Amygdala (tissue), 56 donors: Measurements from ENCODE around the gene IL36B.
"Not testable (repeated sequence)": the region's sequence is repeated elsewhere in the genome, so short reads cannot be mapped to it uniquely, and the experiment has no call there.

ENCODE experiments used
- DNase-seq, 56 donors: peaks; one replicate each; lab custom pipeline; 2025; lab: John Stamatoyannopoulos, UW

Gene IL36B

GRCh38 chr2:113052396-113052917 is at the start of gene IL36B:
Gene IL36B (minus strand): TSS chr2:113052867.
- no peak for DNase-seq

DNA sequence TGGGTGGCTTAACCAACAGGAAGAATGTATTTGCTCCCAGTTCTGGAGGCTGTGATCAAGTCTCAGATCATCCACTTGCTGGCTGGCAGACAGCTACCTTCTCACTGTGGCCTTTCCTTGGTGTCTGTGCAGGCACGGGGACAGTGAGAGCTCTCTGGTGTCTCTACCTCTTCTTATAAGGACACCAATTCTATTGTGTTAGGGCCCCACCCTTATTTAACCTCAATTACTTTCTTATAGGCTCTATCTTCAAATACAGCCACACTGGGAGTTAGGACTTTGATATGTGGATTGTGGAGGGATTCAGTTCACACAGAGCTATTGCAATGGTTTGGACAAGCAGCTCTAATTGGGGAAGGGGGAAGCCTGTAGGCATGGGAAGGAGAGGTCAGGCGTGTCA is 49.5 kb upstream of the IL36B start:
- DNase-seq, result no peak

DNA sequence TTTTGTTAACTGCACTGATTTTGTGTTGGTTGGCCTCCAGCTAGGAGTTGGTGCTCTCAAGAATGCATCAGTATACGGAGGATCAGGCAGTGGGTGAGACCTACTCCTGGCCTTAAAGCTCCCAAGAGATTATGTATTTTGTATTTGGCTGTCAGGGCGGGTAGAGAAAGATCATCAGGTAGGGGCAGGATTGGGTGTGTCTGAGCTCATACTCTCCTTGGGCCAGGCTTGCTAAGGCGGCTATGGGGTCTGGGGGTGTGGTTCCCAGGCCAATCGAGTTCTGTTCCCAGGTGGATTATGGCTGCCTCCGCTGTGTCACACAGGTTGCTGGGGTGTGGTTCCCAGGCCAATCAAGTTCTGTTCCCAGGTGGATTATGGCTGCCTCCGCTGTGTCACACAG is 45.9 kb upstream of the IL36B start:
- no peak for DNase-seq

GRCh38 chr2:113098041-113098440 is 45.4 kb upstream of the IL36B start:
- no peak for DNase-seq

GRCh38 chr2:113096842-113097618 is 44.4 kb upstream of the IL36B start:
- DNase-seq, result not testable (repeated sequence)

DNA sequence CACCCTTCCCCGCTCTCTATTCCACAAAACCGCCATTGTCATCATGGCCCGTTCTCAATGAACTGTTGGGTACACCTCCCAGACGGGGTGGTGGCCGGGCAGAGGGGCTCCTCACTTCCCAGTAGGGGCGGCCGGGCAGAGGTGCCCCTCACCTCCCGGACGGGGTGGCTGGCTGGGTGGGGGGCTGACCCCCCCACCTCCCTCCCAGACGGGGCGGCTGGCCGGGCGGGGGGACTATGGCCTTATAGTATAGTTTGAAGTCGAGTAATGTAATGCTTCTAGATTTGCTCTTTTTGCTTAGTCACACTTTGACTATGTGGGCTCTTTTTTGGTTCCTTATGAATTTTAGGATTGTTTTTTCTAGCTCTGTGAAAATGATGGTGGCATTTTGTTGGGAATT is 43.6 kb upstream of the IL36B start:
- not testable (repeated sequence) for DNase-seq

GRCh38 chr2:113093613-113093977 is 40.9 kb upstream of the IL36B start:
- no peak for DNase-seq

DNA sequence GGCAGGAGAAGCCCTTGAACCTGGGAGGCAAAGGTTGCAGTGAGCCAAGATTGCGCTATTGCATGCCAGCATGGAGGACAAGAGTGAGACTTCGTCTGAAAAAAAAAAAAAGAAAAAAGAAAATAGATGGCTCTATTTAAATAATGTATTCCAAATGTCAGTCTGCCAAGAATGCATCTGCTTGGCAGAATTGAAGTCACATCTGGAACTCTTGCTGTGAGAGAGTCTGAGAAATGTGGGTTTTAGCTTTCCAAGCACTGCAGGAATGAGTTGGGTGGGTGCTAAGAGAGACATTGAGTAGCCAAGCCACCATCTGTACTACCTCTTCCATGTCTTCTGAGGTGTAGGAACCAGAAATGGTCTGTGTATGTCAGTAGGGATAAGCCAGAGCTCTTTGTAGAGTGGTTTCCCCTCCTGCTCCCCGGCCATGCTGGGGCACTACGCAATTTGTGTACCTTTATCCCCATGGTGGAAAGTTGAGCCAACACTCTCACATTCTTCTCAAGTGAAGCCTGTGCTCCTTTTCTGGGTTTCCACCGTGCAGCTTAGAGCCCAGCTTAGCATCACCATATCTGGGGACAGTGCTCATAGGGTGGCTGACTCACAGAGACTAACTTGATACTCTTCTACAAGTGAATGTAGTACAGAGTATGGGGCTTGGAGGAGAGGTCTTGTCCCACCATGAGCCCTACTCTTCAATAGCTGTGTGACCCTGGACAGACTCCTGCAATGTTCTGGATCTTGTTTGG is 40.4 kb upstream of the IL36B start:
- no peak for DNase-seq

- no peak for DNase-seq
Measured at GRCh38 chr2:113091231-113091896, 38.7 kb upstream of the IL36B start.

- peak in 2 of 56 donors; percentile 1 to 5 for DNase-seq
Measured at GRCh38 chr2:113089916-113090315, 37.2 kb upstream of the IL36B start.

DNA sequence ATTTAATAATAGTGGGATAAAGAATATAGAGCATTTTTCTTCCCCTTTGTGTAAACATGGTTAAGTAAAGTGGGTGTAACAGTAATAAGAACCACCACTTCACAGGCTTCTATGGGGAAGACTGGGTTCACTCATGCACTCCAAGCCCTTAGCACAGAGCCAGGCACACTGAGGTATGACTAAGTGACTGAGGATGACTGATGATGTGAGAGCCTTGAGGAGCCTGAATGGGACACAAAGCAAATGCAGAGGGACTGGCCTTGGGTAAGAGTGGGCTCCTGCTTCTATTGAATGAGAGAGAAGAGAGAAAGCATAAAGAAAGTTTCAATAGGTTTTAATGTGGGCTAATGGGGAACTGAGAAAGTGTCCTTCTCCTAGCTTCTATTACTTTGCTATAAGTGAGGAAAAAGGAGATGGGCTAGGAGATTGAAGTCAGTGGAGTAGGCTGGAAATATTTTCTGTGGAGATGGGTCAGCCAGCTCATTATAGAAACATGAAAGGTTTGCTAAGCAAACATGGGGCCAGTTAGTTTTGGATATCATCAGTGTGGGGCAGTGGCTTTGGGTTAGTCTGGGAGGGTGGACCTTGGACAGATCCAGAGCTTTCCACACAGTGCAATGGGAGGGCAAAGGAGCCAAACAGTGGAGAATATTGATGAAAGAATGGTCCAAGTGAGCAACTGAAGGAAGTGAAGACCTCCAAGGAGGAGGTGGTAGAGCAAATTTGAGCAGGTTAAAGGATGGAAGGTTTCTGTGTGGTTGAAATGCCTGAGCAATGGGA is 35.7 kb upstream of the IL36B start:
- no peak for DNase-seq

- DNase-seq, result no peak
Measured at GRCh38 chr2:113085542-113085941, 32.9 kb upstream of the IL36B start.

DNA sequence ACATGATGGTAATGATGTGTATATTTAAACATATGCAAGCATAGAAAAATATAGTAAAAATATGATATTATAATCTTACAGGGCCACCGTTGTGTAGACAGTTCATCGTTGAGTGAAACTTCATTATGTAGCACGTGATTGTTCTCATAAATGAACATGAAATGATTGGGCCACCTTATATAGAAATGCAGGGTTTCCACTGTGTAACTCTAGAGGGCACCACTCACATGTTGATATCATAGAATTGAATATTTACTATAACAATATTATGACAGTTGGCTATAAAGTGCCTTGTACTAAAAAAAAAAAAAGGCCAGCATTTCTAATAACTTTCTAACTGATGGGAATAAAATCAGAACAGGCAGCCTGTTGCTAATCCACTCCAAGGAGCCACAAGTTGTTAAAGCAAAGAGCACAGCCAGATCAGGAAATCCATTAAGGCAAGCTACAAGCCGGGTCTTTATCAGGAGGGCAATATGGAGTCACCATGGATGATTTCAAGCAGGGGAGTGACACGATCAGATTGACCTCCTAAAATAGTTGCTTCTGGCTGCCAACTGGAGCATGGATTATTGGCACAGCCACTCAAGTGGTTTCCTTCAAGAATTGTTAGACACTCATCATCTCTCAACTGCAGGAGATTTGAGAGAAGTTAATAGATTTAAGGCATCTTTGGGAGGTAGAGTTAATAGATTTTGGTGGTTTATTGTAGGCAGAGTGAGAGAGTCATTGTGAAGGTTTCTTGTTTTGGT is 31.8 kb upstream of the IL36B start:
- DNase-seq, result no peak

- no peak for DNase-seq
Measured at GRCh38 chr2:113083296-113083695, 30.6 kb upstream of the IL36B start.

DNA sequence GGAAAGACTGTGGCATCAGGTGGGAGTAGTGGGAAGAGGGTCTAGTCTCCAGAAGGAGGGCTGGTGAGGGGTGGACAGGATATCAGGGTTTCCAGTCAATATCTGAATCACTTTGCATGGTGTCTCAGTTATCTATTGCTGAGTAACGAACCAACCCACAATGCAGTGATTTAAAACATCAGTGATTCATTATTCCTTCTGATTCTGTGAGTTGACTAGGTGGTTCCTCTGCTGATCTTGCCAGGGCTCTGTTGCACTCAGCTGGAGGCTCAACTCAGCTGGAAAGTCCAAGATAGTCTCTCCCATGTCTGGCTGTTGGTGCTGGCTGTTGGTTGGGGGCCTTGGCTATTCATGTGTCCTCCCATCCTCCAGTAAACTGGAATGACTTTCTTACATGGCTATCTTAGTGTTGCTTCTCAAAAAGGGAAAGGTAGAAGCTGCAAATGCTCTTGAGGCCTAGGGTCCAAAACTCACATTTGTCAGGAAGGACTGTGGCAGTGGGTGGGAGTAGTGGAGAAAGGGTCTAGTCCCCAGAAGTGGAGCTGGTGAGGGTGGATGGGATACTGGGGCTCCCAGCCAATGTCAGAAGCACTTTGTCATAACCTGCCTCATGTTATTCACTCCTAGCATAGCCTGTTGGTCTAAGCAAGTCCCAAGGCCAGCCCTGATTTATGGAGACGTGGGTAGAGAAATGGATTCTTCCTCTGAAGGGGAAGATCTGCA is 29.0 kb upstream of the IL36B start:
- DNase-seq, result no peak

DNA sequence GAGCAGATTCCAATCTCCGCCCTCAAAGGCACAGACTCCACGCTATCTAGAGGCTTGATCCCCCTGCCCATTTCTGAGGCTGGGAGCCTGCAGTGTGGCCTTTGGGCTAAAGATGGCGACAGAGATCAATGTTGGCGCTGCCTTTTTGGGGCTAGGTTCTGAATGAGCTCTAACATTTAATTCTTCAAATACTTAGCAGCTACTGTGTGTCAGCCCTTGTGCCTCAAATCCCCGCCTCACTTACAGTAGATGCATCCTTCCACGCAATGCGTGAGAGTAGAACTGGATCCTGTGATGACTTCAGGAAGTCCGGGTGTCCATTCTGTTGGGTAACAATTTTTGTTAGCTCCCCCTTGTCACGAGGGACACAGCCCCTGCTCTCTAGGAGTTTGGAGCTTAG is 27.5 kb upstream of the IL36B start:
- peak in 3 of 56 donors; percentile 1 to 5 (median 1) for DNase-seq

DNA sequence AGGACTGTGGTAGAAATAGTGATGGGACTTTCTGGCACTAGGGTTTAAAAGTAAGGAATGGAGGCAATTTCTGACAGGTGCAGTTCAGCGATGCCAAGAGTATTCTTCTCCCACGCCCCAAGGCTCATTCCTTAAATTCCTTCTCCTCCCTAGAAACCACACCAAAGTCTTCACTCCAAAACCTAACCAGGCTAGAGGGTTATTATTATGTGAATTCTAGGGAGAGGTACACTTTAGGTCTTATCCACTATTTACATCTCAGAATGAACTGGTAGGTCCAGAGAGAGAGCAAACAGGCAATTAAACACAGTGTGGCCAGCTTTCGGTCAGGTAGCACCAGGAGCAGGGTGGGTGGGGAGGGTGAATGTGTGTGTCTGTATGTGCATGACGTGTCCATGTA is 26.5 kb upstream of the IL36B start:
- DNase-seq, result no peak

- DNase-seq, result no peak
Measured at GRCh38 chr2:113078350-113078839, 25.7 kb upstream of the IL36B start.

- no peak for DNase-seq
Measured at GRCh38 chr2:113077921-113078320, 25.3 kb upstream of the IL36B start.
